Smooth muscle cell (in vitro differentiated cells): Measurements from ENCODE around the gene E2F4. TPM values are rescaled to one million over a fixed set of nuclear protein-coding genes. Genes with fewer than 3 reads are reported as not detected.

ENCODE experiments used
- DNase-seq: peaks from one replicate; lab custom pipeline; 2025; ENCODE audit not compliant: unreplicated experiment; lab: John Stamatoyannopoulos, UW
- H2AFZ ChIP-seq: fragments of 200-600 bp; sonication (generic); 2 replicates; pipeline ENCODE4 v1.6.0; 2016; ENCODE audit warnings: antibody characterized with exemption, low read depth, mild to moderate bottlenecking
- H3F3A ChIP-seq: fragments of 200-600 bp; sonication (generic); 2 replicates; pipeline ENCODE4 v1.6.0; 2017; ENCODE audit warnings: antibody characterized with exemption, low read depth
- H3K27ac ChIP-seq: fragments of 200-600 bp; sonication (generic); 2 replicates; pipeline ENCODE4 v1.5.1; 2016; ENCODE audit warnings: low read depth, mild to moderate bottlenecking
- H3K27me3 ChIP-seq: fragments of 200-600 bp; sonication (generic); 2 replicates; pipeline ENCODE4 v1.6.1; 2016; ENCODE audit warnings: low read depth, mild to moderate bottlenecking
- H3K36me3 ChIP-seq: fragments of 200-600 bp; sonication (generic); 2 replicates; pipeline ENCODE4 v1.5.1; 2016; ENCODE audit warnings: low read depth
- H3K4me1 ChIP-seq: fragments of 200-600 bp; sonication (generic); 2 replicates; pipeline ENCODE4 v1.5.1; 2016; ENCODE audit warnings: low read depth
- H3K4me2 ChIP-seq: fragments of 200-600 bp; sonication (generic); 2 replicates; pipeline ENCODE4 v1.6.0; 2016; ENCODE audit warnings: mild to moderate bottlenecking
- H3K4me3 ChIP-seq: fragments of 200-600 bp; sonication (generic); 2 replicates; pipeline ENCODE4 v1.5.1; 2016; ENCODE audit warnings: mild to moderate bottlenecking
- H3K79me2 ChIP-seq: fragments of 200-600 bp; sonication (generic); 2 replicates; pipeline ENCODE4 v1.6.0; 2016; ENCODE audit warnings: low read depth, mild to moderate bottlenecking
- H3K9ac ChIP-seq: fragments of 200-600 bp; sonication (generic); 2 replicates; pipeline ENCODE4 v1.6.0; 2016; ENCODE audit warnings: low read depth
- H3K9me3 ChIP-seq: fragments of 200-600 bp; sonication (generic); replicated peaks from 2 replicates; pipeline ENCODE4 v1.5.1; 2016; ENCODE audit warnings: low read depth
- H4K20me1 ChIP-seq: fragments of 200-600 bp; sonication (generic); 2 replicates; pipeline ENCODE4 v1.6.0; 2016; ENCODE audit warnings: low read depth
- CTCF ChIP-seq: fragments of 200-600 bp; sonication (generic); IDR thresholded peaks from 2 replicates; pipeline ENCODE4 v1.5.1; 2017; ENCODE audit warnings: borderline replicate concordance, mild to moderate bottlenecking, antibody characterized with exemption; ENCODE audit not compliant: insufficient read depth, poor library complexity, severe bottlenecking
- WGBS: methylation state at CpG from one replicate; pipeline ENCODE4 v1.1.7; 2016; ENCODE audit warnings: low lambda C conversion rate; 5-methylcytosine and 5-hydroxymethylcytosine counted together
- polyA plus RNA-seq: library from polyadenylated mRNA; unstranded; fragments of >200 nt; fragmentation: Nextera tagmentation; extraction: Ambion mirVana; gene quantifications from 2 replicates; pipeline ENCODE4 v1.2.1, GENCODE V29; 2016
- total RNA-seq: library from RNA; depleted of rRNA; stranded (reverse); fragments of >200 nt; gene quantifications from 2 replicates; pipeline ENCODE4 v1.2.3, GENCODE V29; 2014

E2F4 gene
- total and polyA plus RNA-seq, 2 experiments from 2014 or later, result 49.9 to 53.8 TPM

DNA sequence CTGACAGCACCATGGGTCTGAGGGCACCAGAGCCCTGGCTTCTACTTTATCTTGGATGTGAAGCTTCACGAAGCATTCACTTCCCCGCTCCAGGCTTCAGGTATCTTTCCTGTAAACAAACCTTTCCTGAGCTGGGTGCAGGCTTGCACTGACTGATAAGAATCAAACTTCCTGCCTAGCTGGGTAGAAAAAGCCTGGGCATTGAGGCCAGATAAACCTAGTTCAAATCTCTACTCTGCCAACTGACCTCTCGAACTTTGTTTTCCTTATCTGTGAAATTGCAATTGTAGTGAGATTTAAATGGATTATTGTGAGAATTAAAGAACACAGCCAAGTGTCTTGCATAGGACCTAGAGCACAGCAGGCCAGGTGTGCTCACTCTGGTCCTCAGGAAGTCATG, 32.0 kb downstream of the E2F4 start:
- Histone ChIP-seq H3K27ac (no peak overlapping the region), H3F3A (no peaks in the 10 kb centered on the region), H2AFZ (no peak overlapping the region), H3K27me3 (no peaks in the 10 kb centered on the region), H3K4me2 (no peak overlapping the region), H3K4me3 (no peak overlapping the region), H3K36me3 (no peaks in the 10 kb centered on the region), H3K9ac (no peak overlapping the region), H3K79me2 (peaks cover 20% of the 10 kb centered on the region), H3K9me3 (no peaks in the 10 kb centered on the region), H3K4me1 (peaks cover 10% of the 10 kb centered on the region), H4K20me1 (no peaks in the 10 kb centered on the region)
- 73% methylated on average over 3 of the region's 3 CpGs for WGBS
- TF ChIP-seq CTCF, result no peak
- DNase-seq, result no peak

DNA sequence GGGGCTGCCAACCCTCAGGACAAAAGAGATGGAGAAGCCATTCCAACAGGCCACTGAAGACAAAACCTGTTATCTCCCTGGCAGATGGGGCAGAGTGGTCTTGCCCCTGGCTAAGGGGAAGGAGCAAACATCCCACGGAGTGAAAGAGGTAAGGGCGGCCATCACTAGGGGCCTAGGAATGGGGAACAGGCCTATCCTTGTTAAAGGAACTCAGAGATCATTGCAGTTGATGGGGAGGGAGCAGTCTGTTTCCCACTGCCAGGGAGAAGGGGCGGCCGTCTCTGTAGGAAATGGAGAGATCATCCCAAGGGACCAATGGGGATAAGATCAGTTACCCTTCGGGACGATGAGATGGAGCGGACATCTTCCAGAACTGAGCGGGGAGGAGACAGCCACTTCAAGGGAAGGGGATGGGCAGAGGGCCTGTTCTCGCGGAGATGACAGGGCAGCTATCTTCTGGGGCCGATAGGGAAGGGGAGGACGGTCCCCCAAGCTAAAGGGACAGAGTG, 34.4 kb downstream of the E2F4 start:
- Histone ChIP-seq H3K9ac (peak overlapping the region; percentile 63), H3K4me3 (peak overlapping the region; percentile 80), H3K79me2 (peaks cover 21% of the 10 kb centered on the region), H3K4me1 (peaks cover 10% of the 10 kb centered on the region), H3K27ac (no peak overlapping the region), H2AFZ (peak overlapping the region; percentile 78), H3K4me2 (peak overlapping the region; percentile 97), H4K20me1 (no peaks in the 10 kb centered on the region), H3K36me3 (no peaks in the 10 kb centered on the region), H3K9me3 (no peaks in the 10 kb centered on the region), H3K27me3 (no peaks in the 10 kb centered on the region), H3F3A (no peaks in the 10 kb centered on the region)
- no peak for DNase-seq
- TF ChIP-seq CTCF, result no peak
- WGBS, result 13% methylated on average over 12 of the region's 12 CpGs

DNA sequence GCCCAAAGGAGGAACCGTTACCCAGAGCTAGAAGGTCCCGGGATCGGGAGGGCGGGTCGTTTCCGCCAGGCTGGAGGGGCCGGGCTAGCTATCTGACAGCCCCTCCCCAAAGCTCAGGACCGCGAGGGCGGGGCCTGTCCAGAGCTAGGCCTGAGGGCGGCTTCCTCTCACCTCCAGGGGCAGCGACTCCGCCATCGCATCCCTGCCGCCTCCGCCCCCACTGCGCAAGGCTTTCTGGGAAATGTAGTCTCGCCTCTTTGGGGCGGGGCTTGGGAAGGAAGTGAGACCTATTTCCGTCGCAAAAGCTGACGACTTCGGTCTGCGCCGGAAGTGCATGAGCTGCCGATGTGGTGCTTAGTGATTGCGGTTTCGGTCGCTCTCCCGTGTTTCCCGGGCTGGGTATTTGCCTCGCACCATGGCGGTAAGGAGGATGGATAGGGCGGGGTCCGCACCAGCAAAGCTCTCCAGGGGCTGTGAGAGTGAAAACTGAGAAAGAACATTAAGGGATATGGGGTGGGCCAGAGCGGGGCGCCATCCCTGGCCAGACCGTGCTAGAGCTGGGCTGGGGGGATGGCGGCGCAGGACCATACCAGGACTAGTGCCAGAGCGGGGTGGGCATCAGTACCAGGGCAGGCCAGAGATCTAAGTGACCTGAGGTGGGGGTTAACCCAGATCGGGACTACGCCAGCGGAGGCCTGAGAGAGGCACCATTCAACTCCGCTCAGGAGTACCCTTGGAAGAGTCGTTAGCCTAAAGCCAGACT, 35.0 kb downstream of the E2F4 start, which contains the start of gene TMEM208:
Gene TMEM208, plus strand, starts transcription at position 327 of the 763 bp plus-strand sequence. Its CDS starts 89 bp downstream, at position 416.
- Histone ChIP-seq H3K4me2 (peak within 1 kb of the TSS; percentile 97), H3K4me1 (peaks cover 10% of the 10 kb centered on the region), H4K20me1 (no peaks in the 10 kb centered on the region), H3K79me2 (peaks cover 21% of the 10 kb centered on the region), H3K9ac (peak within 1 kb of the TSS; percentile 92), H3K27ac (peak within 1 kb of the TSS; percentile 60), H3F3A (no peaks in the 10 kb centered on the region), H3K36me3 (no peaks in the 10 kb centered on the region), H3K27me3 (no peaks in the 10 kb centered on the region), H3K9me3 (no peaks in the 10 kb centered on the region), H2AFZ (peak within 1 kb of the TSS; percentile 78), H3K4me3 (peak within 1 kb of the TSS; percentile 80)
- peak; percentile 90 for DNase-seq
- 1% methylated on average over 46 of the region's 46 CpGs for WGBS
- no peak for TF ChIP-seq CTCF
